Upper lobe of right lung (tissue), 1 donor: ENCODE measurements around the gene GHR. TPM values are rescaled to one million over a fixed set of nuclear protein-coding genes. Genes with fewer than 3 reads are reported as not detected.

ENCODE experiments used
- ATAC-seq: fragments of 200-7000 bp; cut with Tn5 transposase; one replicate; pipeline ENCODE4 v1.9.1; 2020; ENCODE audit warnings: mild to moderate bottlenecking, moderate library complexity
- DNase-seq: peaks from one replicate; pipeline ENCODE4 v3.0.0-alpha.2; 2020
- H3K27ac ChIP-seq: fragments of 200-600 bp; one replicate; pipeline ENCODE4 v1.8.0; 2022
- H3K27me3 ChIP-seq: fragments of 200-600 bp; one replicate; pipeline ENCODE4 v1.8.0; 2022; ENCODE audit warnings: mild to moderate bottlenecking
- H3K36me3 ChIP-seq: fragments of 200-600 bp; one replicate; pipeline ENCODE4 v1.8.0; 2022
- H3K4me1 ChIP-seq: fragments of 200-600 bp; one replicate; pipeline ENCODE4 v1.8.0; 2022
- H3K4me3 ChIP-seq: fragments of 200-600 bp; one replicate; pipeline ENCODE4 v1.8.0; 2022; ENCODE audit warnings: mild to moderate bottlenecking
- H3K9me3 ChIP-seq: fragments of 200-600 bp; one replicate; pipeline ENCODE4 v1.8.0; 2022
- intact Hi-C: fragments of 100-400 bp; cut with DNase I; formaldehyde crosslinking; loops from one replicate; pipeline ENCODE4 v1.11.0; 2022
- total RNA-seq: library from RNA; stranded (reverse); fragmentation: NEBNext Ultra II Directional; extraction: Animal tissue kit (Norgen Biotek cat#: 25700); gene quantifications from one replicate; pipeline ENCODE4 v1.2.1, GENCODE V29; 2021
- TF ChIP-seq, protein P1 (sequence below): fragments of 200-600 bp; IDR thresholded peaks from one replicate; pipeline ENCODE4 v1.8.0; 2022; ENCODE audit warnings: antibody characterized with exemption
- donor health status: DM: no; HTN: yes; CAD: no; lungs with severe emphysema.

Gene GHR
- total RNA-seq, 1 donor from 2014 or later, result 6.6 TPM

DNA sequence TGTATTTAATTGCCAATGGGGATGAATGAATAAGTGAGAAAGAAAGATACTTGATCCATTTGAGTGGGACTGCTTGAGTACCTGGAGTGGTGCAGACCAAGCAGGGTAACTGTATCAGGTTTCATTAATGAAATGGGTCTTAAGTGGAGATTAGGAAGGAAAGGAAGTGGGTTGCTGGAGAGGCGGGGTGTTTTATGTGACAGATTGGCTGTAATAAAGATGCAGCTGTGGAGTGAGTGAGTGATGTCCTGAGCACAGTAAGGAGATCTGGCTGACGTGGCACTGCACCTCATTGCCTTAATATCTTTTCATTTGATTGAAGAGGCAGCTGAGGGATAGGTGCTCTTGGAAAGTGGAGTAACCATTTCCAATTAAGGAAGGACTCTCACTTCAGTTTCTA lies 172.4 kb downstream of the GHR start:
- ATAC-seq, result no peak
- Histone ChIP-seq H3K4me3 (no peak overlapping the region), H3K27ac (no peak overlapping the region), H3K4me1 (peaks cover 11% of the 10 kb centered on the region), H3K27me3 (no peaks in the 10 kb centered on the region), H3K9me3 (no peaks in the 10 kb centered on the region), H3K36me3 (no peaks in the 10 kb centered on the region)
- TF ChIP-seq, protein P1, sequence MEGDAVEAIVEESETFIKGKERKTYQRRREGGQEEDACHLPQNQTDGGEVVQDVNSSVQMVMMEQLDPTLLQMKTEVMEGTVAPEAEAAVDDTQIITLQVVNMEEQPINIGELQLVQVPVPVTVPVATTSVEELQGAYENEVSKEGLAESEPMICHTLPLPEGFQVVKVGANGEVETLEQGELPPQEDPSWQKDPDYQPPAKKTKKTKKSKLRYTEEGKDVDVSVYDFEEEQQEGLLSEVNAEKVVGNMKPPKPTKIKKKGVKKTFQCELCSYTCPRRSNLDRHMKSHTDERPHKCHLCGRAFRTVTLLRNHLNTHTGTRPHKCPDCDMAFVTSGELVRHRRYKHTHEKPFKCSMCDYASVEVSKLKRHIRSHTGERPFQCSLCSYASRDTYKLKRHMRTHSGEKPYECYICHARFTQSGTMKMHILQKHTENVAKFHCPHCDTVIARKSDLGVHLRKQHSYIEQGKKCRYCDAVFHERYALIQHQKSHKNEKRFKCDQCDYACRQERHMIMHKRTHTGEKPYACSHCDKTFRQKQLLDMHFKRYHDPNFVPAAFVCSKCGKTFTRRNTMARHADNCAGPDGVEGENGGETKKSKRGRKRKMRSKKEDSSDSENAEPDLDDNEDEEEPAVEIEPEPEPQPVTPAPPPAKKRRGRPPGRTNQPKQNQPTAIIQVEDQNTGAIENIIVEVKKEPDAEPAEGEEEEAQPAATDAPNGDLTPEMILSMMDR, result no peak
- intact Hi-C loops, result no loop called here
- no peak for DNase-seq

DNA sequence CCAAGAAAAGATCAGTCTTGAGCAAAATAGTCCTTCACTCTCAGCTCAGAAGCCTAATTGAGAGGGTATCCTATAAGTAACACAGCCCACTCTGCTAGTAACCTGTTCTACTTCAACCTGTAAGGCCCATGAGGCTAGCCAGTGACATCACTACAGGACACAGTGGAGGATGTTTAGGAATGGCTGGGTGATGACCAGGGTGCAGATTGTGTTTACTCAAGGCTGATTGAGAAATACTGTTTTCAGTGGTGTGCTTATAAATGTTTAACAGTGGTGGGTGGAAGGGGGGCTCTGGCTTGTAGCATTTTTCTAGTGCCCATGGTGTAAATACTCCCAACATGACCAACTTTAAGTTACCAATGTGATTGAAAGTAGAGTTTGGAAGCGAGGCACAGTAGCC lies 173.6 kb downstream of the GHR start:
- no peaks in the 10 kb centered on the region for H3K9me3 ChIP-seq
- no peak overlapping the region for H3K27ac ChIP-seq

DNA sequence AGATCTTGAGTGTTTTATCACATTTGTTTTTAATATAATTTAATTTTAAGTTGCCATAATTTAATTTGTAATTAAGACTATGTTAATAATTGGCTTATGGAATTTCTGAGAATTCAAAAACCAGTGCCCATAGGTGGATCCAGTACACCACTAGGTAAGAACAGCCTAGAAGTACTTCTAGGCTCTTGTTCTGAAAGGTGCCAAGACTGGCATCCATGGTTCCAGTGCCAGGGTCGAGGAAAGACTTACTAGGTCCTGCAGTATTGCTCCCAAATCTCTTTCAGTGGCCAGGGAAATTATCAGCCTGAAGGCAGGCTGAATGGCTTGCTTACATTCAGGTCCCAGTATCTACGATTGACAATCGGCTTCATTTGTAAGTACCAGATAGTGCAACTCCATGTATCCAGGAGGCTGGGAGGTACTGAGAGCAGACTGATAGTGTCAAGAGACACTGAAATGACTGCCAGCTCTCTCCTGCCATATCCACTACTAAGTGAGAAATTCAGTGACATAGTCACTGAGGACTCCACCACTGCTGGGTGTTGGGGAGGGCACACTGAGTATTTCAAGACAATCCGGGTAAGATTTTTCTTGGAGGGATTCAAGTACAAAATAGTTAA lies 174.2 kb downstream of the GHR start:
- ATAC-seq (no peak), DNase-seq (no peak)
- H3K4me3 ChIP-seq, result no peak overlapping the region
- H3K9me3 ChIP-seq, result no peaks in the 10 kb centered on the region
- TF ChIP-seq, protein P1, result no peak
- no peaks in the 10 kb centered on the region for H3K27me3 ChIP-seq
- no peaks in the 10 kb centered on the region for H3K36me3 ChIP-seq
- no peak overlapping the region for H3K27ac ChIP-seq
- no peaks in the 10 kb centered on the region for H3K4me1 ChIP-seq
- intact Hi-C loops, result no loop called here

More for the DNA sequence above, 173.6 kb downstream of the GHR start:
- DNase-seq (no peak), ATAC-seq (peak; percentile 43)
- TF ChIP-seq, protein P1, result no peak
- H3K4me1 ChIP-seq, result no peaks in the 10 kb centered on the region
- no peaks in the 10 kb centered on the region for H3K36me3 ChIP-seq
- no peaks in the 10 kb centered on the region for H3K27me3 ChIP-seq
- intact Hi-C loops, result no loop called here
- no peak overlapping the region for H3K4me3 ChIP-seq

DNA sequence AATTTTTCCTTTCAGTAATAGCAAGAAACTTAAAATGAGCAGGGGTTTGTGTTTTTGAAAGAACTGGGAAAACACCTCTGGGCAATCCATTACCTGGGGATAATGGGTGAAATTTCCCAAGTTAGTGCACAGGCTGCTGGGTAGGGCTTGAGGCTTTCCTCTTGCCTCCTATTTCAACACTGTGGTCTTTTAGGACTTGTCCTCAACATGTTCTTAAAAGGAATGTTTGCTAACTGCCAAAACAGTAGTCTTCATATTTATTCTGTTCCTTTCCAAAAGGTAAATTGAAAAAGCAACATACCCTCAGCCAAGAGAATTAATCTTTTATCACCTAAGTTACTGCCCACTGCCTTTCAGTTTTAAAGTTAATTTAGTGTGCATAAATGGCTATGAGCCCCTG lies 175.1 kb downstream of the GHR start:
- intact Hi-C loops, result no loop called here
- H3K27me3 ChIP-seq, result no peaks in the 10 kb centered on the region
- ATAC-seq, result peak; percentile 56
- no peaks in the 10 kb centered on the region for H3K4me1 ChIP-seq
- H3K27ac ChIP-seq, result no peak overlapping the region
- TF ChIP-seq, protein P1, result no peak
- DNase-seq, result no peak
- no peaks in the 10 kb centered on the region for H3K36me3 ChIP-seq
- H3K9me3 ChIP-seq, result no peaks in the 10 kb centered on the region
- no peak overlapping the region for H3K4me3 ChIP-seq

DNA sequence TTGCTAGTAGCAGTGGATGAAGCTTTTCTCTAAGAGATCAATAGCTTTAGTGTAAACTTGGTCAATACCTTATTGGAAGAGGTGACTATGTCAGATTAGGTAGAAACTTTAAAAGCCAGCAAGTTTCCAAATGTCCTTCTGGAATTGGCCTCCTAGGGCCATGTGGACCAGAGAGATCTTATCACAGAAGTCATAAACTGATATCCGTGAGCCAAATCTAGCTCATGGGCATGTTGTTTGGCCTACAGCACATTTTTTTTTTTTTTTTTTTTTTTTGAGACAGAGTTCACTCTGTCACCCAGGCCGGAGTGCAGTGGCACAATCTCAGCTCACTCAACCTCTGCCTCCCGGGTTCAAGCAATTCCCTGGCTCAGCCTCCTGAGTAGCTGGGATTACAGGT lies 175.9 kb downstream of the GHR start:
- ATAC-seq (no peak), DNase-seq (no peak)
- TF ChIP-seq, protein P1, result no peak
- H3K36me3 ChIP-seq, result no peaks in the 10 kb centered on the region
- H3K9me3 ChIP-seq, result no peaks in the 10 kb centered on the region
- no peak overlapping the region for H3K4me3 ChIP-seq
- intact Hi-C loops, result no loop called here
- H3K27ac ChIP-seq, result no peak overlapping the region
- no peaks in the 10 kb centered on the region for H3K4me1 ChIP-seq
- H3K27me3 ChIP-seq, result no peaks in the 10 kb centered on the region

DNA sequence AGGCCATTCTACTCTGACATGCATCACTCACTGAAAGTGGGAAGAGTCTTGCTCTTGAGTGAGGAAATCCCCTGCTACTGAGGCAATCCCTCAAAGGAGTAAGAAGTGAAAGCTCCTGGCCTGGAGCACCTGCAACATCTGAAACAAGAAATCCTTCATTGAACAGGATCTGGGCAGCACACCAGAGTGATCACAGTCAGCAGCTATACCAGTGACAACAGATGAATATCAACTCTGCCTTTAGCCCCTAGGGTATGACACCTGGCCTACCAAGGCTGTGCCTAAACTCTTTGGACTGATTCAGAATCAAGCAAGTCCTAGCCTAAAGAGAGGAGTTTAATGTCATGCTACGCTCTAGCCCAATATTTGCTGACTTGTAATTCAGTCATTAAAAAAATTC lies 177.2 kb downstream of the GHR start:
- TF ChIP-seq, protein P1, result no peak
- DNase-seq, result no peak
- no peak for ATAC-seq
- H3K4me3 ChIP-seq, result no peak overlapping the region
- no peaks in the 10 kb centered on the region for H3K27me3 ChIP-seq
- no peaks in the 10 kb centered on the region for H3K4me1 ChIP-seq
- no peak overlapping the region for H3K27ac ChIP-seq
- H3K36me3 ChIP-seq, result no peaks in the 10 kb centered on the region
- no peaks in the 10 kb centered on the region for H3K9me3 ChIP-seq
- intact Hi-C loops, result no loop called here
